Measurements from ENCODE around the gene DGCR2. TPM values are rescaled to one million over a fixed set of nuclear protein-coding genes. Genes with fewer than 3 reads are reported as not detected.

The DGCR2 gene
- total RNA-seq, 4 donors from 2014 or later: 44.1 to 76.5 (median 56.3) TPM

- no peaks in the 10 kb centered on the region for H3K9me3 ChIP-seq
- 80 to 90% methylated on average over 2 of the region's 11 CpGs for WGBS, 2 donors (ENCODE audit: low coverage in 1 of 2)
- no peaks in the 10 kb centered on the region for H3K27me3 ChIP-seq
- no peak overlapping the region for H3K4me3 ChIP-seq
- H3K36me3 ChIP-seq: peaks cover 0 to 100% of the 10 kb centered on the region in 2 donors
- H3K4me1 ChIP-seq: peaks cover 0 to 2% (median 0%) of the 10 kb centered on the region in 3 donors
- no peak for ATAC-seq
- no peak overlapping the region for H3K27ac ChIP-seq
- no peak for TF ChIP-seq CTCF (IDR thresholded peaks at IDR 0.05)
Measured at GRCh38 chr22:19137384-19138216, 15.4 kb upstream of the DGCR2 start.

GRCh38 chr22:19136915-19137314 is 14.7 kb upstream of the DGCR2 start:
- Histone ChIP-seq H3K36me3 (peaks cover 0 to 100% of the 10 kb centered on the region in 2 donors), H3K9me3 (no peaks in the 10 kb centered on the region), H3K4me1 (no peaks in the 10 kb centered on the region), H3K27ac (no peak overlapping the region), H3K4me3 (no peak overlapping the region), H3K27me3 (no peaks in the 10 kb centered on the region)
- no peak for TF ChIP-seq POLR2AphosphoS5 (IDR thresholded peaks at IDR 0.05)
- no peak for TF ChIP-seq EP300 (IDR thresholded peaks at IDR 0.05)
- TF ChIP-seq POLR2A (IDR thresholded peaks at IDR 0.05): no peak
- no peak for TF ChIP-seq CTCF (IDR thresholded peaks at IDR 0.05)
- ATAC-seq: no peak
- 92 to 96% methylated on average over 2 to 4 of the region's 10 CpGs for WGBS, 2 donors (ENCODE audit: low coverage in 1 of 2)

GRCh38 chr22:19134874-19135273 is 12.7 kb upstream of the DGCR2 start:
- WGBS, 2 donors (ENCODE audit: low coverage in 1 of 2): 93% methylated on average over 8 of the region's 18 CpGs; no CpG with 5 or more reads in 1 of the 2 donors
- Histone ChIP-seq H3K4me3 (no peak overlapping the region), H3K27me3 (no peaks in the 10 kb centered on the region), H3K9me3 (no peaks in the 10 kb centered on the region), H3K36me3 (peaks cover 0 to 86% of the 10 kb centered on the region in 2 donors), H3K4me1 (no peaks in the 10 kb centered on the region), H3K27ac (no peak overlapping the region)
- no peak for TF ChIP-seq CTCF (IDR thresholded peaks at IDR 0.05)
- TF ChIP-seq EP300 (IDR thresholded peaks at IDR 0.05): no peak
- TF ChIP-seq POLR2A (IDR thresholded peaks at IDR 0.05): no peak
- TF ChIP-seq POLR2AphosphoS5 (IDR thresholded peaks at IDR 0.05): no peak
- no peak for ATAC-seq

- Histone ChIP-seq H3K4me3 (no peak overlapping the region), H3K36me3 (peaks cover 0 to 80% of the 10 kb centered on the region in 2 donors), H3K9me3 (no peaks in the 10 kb centered on the region), H3K27me3 (no peaks in the 10 kb centered on the region), H3K27ac (no peak overlapping the region), H3K4me1 (no peaks in the 10 kb centered on the region)
- TF ChIP-seq POLR2AphosphoS5 (IDR thresholded peaks at IDR 0.05) (no peak), CTCF (IDR thresholded peaks at IDR 0.05) (no peak)
- ATAC-seq: no peak
- 92% methylated on average over 2 of the region's 21 CpGs; no CpG with 5 or more reads in 1 of the 2 donors for WGBS, 2 donors (ENCODE audit: low coverage in 1 of 2)
Measured at GRCh38 chr22:19134176-19134831, 12.1 kb upstream of the DGCR2 start.

GRCh38 chr22:19133561-19133960 is 11.3 kb upstream of the DGCR2 start:
- peaks cover 0 to 73% of the 10 kb centered on the region in 2 donors for H3K36me3 ChIP-seq
- H3K27me3 ChIP-seq: no peaks in the 10 kb centered on the region
- H3K27ac ChIP-seq: no peak overlapping the region
- H3K4me1 ChIP-seq: no peaks in the 10 kb centered on the region
- ATAC-seq: no peak
- H3K4me3 ChIP-seq: no peak overlapping the region
- no peaks in the 10 kb centered on the region for H3K9me3 ChIP-seq
- WGBS, 2 donors (ENCODE audit: low coverage in 1 of 2): 96% methylated on average over 4 of the region's 13 CpGs; no CpG with 5 or more reads in 1 of the 2 donors
- no peak for TF ChIP-seq EP300 (IDR thresholded peaks at IDR 0.05)
- no peak for TF ChIP-seq POLR2A (IDR thresholded peaks at IDR 0.05)
- TF ChIP-seq POLR2AphosphoS5 (IDR thresholded peaks at IDR 0.05): no peak
- TF ChIP-seq CTCF (IDR thresholded peaks at IDR 0.05): no peak
